IPS DF 6.9 (cell line): ENCODE results near the gene CHSY3.

Experiments used
- DNase-seq: peaks from one replicate; pipeline ENCODE4 v3.0.0-alpha.2; 2013; ENCODE audit warnings: low read depth, low spot score
- H3K27ac ChIP-seq: one replicate; pipeline ENCODE4 v1.5.1; 2013; ENCODE audit warnings: low read length, control low read depth
- H3K27me3 ChIP-seq: 2 replicates; pipeline ENCODE4 v1.6.1; 2013; ENCODE audit warnings: mild to moderate bottlenecking, low read length; ENCODE audit not compliant: control insufficient read depth, insufficient read depth
- H3K36me3 ChIP-seq: 2 replicates; pipeline ENCODE4 v1.6.1; 2013; ENCODE audit warnings: low read length; ENCODE audit not compliant: control insufficient read depth, insufficient read depth
- H3K4me1 ChIP-seq: 2 replicates; pipeline ENCODE4 v1.6.1; 2013; ENCODE audit warnings: low read length; ENCODE audit not compliant: control insufficient read depth, insufficient read depth
- H3K4me3 ChIP-seq: 2 replicates; pipeline ENCODE4 v1.5.1; 2013; ENCODE audit warnings: mild to moderate bottlenecking, low read length
- H3K9me3 ChIP-seq: 2 replicates; pipeline ENCODE4 v1.6.1; 2013; ENCODE audit warnings: low read length, inconsistent platforms; ENCODE audit not compliant: control insufficient read depth, insufficient read depth
- WGBS: extraction: QIAGEN DNeasy Blood & Tissue Kit; methylation state at CpG from one replicate; pipeline ENCODE4 v1.1.7; 2013; ENCODE audit warnings: mixed read lengths, missing lambda C conversion rate; ENCODE audit not compliant: insufficient read length, insufficient coverage; 5-methylcytosine and 5-hydroxymethylcytosine counted together

Gene CHSY3

DNA sequence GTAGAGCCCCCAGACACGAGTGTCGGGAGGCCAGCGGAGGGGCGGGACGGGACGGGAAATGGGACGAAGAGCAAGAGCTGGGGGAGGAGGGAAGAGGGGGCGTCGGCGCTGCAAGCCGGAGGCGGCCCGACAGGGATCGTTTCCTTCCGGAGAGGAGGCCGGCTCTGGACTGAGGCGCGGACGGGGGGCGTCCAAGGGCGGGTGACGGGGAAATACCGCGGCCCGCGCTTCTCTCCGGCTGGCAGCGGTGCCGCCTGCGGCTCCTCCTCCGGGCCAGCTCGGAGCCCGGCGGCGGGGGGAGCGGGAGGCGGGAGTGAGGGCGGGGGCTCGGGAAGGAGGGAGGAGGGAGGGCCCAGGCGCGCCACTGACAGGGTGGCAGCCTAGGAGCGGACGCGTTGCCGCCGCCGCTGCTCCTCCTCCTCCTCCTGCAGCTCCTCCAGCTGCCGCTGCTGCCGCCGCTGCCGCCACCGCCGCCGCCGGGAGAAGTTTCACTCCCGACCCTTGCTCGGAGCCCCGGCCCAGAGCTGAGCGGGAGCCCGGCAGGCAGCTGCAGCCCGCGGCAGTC lies at the start of gene CHSY3:
Gene CHSY3, plus strand, starts transcription at position 364 of the 565 bp plus-strand sequence.
- Histone ChIP-seq H3K36me3 (no peaks in the 10 kb centered on the region), H3K4me1 (no peaks in the 10 kb centered on the region), H3K27ac (no peak within 1 kb of the TSS), H3K4me3 (peak within 1 kb of the TSS; percentile 60), H3K9me3 (no peaks in the 10 kb centered on the region), H3K27me3 (peaks cover 15% of the 10 kb centered on the region; the same call in 1 of the 2 replicates)
- DNase-seq, result no peak
- no CpG with 5 or more reads among the region's 62 CpGs for WGBS

DNA sequence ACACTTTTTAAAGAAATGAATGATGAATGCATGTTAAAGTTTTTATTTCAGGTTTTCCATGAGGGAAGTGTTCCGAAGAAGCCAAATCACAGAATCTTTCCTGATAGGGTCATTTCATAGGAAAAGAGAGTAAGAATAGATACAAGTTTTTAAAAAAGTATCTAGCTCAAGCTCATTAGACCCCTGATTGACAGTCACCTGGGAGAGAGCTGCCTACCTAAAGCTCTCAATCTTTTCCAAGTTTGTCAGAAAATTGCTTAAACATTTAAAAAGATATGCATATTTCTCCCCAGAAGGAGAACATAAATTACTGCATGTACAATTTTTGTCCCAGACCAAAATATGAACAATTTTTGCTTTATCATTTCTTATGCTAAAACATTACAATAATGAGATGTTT lies 47.9 kb upstream of the CHSY3 start:
- DNase-seq, result no peak
- H3K4me1 ChIP-seq, result no peaks in the 10 kb centered on the region
- no peaks in the 10 kb centered on the region for H3K27me3 ChIP-seq
- no peak overlapping the region for H3K27ac ChIP-seq
- no peak overlapping the region for H3K4me3 ChIP-seq
- H3K36me3 ChIP-seq, result no peaks in the 10 kb centered on the region
- no peaks in the 10 kb centered on the region for H3K9me3 ChIP-seq
- no CpG with 5 or more reads among the region's 1 CpG for WGBS

DNA sequence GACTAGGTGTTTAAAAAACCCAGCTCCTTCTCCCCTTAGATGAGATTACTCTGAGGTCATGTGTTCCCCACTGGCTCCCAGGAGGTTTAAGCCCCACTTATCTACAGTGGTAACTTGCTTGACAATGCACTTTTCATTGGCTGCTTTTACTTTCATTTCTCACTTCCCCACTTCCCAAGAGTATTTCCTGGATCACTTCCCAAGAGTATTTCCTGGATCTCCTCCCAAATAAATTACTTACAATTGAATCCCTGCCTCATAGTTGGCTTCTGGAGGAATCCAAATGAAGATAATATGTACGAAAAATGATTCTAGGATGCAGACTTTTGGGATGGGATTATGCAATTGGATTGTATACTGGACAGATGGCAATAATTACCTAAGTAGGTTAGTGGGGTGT lies 47.1 kb upstream of the CHSY3 start:
- no peak overlapping the region for H3K27ac ChIP-seq
- no peaks in the 10 kb centered on the region for H3K4me1 ChIP-seq
- no peak for DNase-seq
- WGBS, result no CpG with 5 or more reads among the region's 1 CpG
- H3K27me3 ChIP-seq, result no peaks in the 10 kb centered on the region
- H3K36me3 ChIP-seq, result no peaks in the 10 kb centered on the region
- H3K9me3 ChIP-seq, result no peaks in the 10 kb centered on the region
- no peak overlapping the region for H3K4me3 ChIP-seq

DNA sequence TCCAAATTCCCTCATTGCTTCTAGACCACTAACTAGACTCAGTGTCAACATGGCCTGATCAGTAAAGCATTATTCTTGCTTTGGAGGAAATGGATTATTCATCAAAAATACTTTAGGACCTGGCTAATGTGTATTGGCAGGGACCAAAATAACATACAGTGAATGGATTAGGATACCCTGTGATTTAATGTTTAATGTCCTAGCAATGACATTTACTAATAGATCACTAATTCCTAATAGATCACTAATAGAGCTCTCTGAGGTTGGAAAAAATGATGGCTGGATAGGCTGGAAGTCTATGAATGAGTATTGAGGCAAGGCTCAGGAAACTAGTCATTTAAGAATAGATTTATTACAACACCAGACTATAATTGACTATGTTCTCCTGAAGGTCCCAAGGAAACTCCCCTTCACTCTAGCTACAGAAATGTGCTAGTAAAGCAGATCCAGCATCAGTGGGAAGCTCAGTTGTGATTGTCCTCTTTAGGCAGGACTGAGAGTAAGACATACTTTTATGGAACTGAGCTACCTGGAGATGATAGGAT lies 46.1 kb upstream of the CHSY3 start:
- H3K36me3 ChIP-seq, result no peaks in the 10 kb centered on the region

DNA sequence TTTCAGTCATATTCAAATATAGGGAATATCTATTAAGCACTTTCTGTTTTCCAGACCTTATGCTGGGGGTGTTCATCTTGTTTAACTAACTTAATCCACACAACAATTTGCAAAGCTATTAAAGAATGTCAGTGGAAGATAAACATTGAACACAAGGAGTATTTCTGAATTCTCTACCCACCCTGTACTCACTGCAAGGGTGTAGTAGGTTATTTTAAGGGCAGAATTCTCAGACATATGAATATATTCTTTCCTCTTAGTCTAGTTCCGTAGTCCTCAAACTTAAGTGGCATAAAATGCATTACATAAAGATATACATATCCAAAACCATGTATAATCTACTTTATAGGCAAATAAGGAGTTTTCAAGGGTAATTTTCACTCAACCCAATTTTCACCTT lies 19.9 kb upstream of the CHSY3 start:
- H3K4me1 ChIP-seq, result no peaks in the 10 kb centered on the region
- no peaks in the 10 kb centered on the region for H3K36me3 ChIP-seq
- H3K27me3 ChIP-seq, result no peaks in the 10 kb centered on the region
- H3K4me3 ChIP-seq, result no peak overlapping the region
- no peaks in the 10 kb centered on the region for H3K9me3 ChIP-seq
- no peak for DNase-seq
- WGBS, result no CpG with 5 or more reads among the region's 1 CpG
- H3K27ac ChIP-seq, result no peak overlapping the region

More for the DNA sequence above, 46.1 kb upstream of the CHSY3 start:
- H3K4me3 ChIP-seq, result no peak overlapping the region
- H3K27ac ChIP-seq, result no peak overlapping the region
- no peaks in the 10 kb centered on the region for H3K4me1 ChIP-seq
- H3K9me3 ChIP-seq, result no peaks in the 10 kb centered on the region
- no peak for DNase-seq
- H3K27me3 ChIP-seq, result no peaks in the 10 kb centered on the region

DNA sequence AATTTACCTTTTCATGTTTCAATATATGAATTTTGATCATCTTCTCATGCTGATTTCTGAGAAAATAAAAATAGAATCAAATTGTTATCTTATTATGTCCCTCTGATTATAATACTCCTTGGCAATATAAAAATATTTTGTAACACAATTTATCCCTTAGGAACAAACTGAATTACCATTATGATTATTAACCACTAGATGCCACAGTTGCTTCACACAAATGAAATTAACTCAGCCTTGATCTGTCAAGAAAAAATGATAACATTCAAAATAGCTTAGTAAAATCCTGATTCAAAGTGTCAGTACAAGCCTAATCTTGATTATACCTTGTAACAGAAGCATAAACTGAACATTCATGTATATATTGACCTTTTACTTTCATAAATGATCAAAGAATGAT lies 4.8 kb upstream of the CHSY3 start:
- H3K36me3 ChIP-seq, result no peaks in the 10 kb centered on the region
- no peaks in the 10 kb centered on the region for H3K27me3 ChIP-seq
- H3K9me3 ChIP-seq, result no peaks in the 10 kb centered on the region
- H3K4me1 ChIP-seq, result no peaks in the 10 kb centered on the region
- no peak for DNase-seq
- H3K4me3 ChIP-seq, result no peak overlapping the region
- no peak overlapping the region for H3K27ac ChIP-seq

DNA sequence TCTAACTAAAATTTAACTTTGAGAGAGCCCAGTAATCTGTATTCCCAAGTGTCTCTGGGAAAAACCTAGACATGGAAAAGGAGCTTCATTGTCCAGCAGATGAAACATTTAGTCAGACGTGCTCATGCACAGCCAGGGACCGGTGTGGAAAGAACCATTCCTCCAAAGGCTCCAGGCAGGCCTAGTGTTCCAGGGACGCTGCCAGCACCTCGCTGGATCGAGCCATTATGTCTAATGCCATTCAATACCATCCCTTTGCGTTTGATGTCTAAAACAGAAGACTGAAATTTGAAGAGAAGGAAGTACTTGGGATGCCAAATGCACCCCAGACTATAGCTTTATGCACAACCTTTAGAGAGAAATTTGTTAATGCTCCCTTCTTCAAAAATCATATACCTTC lies 1.4 kb upstream of the CHSY3 start:
- no peaks in the 10 kb centered on the region for H3K4me1 ChIP-seq
- no peak overlapping the region for H3K4me3 ChIP-seq
- WGBS, result no CpG with 5 or more reads among the region's 6 CpGs
- DNase-seq, result no peak
- H3K36me3 ChIP-seq, result no peaks in the 10 kb centered on the region
- H3K9me3 ChIP-seq, result no peaks in the 10 kb centered on the region
- no peak overlapping the region for H3K27ac ChIP-seq
- H3K27me3 ChIP-seq, result peaks cover 15% of the 10 kb centered on the region; the same call in 1 of the 2 replicates

DNA sequence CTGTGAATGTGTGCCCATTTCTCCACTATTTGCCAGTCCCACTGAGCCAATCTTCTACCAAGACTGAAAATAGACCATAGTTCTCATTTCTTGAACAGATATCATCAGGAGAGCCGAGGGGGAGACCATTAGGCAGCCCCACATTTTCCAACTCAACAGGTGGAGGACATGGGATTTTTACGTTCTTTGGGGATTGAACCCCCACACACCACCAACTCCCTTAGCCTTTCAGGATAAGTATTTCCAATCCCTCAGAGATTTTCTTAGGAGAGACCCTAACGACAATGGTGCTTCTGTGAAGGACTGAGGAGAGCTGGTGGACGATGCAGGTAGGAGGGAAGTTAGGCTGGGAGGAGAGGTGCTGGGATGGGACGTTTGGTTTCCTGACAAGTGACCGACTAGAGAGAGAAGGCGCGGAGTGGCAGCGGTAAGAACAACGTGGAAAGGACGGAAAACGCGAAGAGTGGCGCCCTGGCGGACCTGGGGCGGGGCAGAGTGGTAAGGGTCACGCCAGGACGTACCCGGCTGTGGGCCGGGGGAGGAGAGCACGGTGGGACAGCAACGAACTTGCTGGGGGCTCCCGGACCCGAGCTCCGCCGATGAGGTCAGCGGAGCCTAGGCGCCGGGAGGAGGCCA lies 681 bp upstream of the CHSY3 start:
- no peak for DNase-seq
- Histone ChIP-seq H3K36me3 (no peaks in the 10 kb centered on the region), H3K27ac (no peak overlapping the region), H3K4me3 (peak overlapping the region; percentile 60; the same call in 1 of the 2 replicates), H3K9me3 (no peaks in the 10 kb centered on the region), H3K27me3 (peaks cover 15% of the 10 kb centered on the region; the same call in 1 of the 2 replicates), H3K4me1 (no peaks in the 10 kb centered on the region)
- no CpG with 5 or more reads among the region's 29 CpGs for WGBS

DNA sequence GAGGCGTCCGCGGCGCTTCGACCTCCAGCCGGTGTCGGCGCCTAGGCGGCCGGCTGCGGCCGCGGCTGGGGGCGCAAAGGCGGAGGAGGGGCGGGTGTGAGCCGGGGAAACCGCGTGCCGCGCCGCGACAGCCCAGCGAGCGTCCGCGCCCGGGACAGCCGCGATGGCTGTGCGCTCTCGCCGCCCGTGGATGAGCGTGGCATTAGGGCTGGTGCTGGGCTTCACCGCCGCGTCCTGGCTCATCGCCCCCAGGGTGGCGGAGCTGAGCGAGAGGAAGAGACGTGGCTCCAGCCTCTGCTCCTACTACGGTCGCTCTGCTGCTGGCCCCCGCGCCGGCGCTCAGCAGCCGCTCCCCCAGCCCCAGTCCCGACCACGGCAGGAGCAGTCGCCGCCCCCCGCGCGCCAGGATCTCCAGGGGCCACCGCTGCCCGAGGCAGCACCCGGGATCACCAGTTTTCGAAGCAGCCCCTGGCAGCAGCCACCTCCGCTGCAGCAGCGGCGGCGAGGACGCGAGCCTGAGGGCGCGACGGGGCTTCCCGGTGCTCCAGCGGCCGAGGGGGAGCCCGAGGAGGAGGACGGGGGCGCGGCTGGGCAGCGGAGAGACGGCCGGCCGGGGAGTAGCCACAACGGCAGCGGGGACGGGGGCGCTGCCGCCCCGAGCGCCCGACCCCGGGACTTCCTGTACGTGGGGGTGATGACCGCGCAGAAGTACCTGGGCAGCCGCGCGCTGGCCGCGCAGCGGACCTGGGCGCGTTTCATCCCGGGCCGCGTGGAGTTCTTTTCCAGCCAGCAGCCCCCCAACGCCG lies 605 bp downstream of the CHSY3 start:
- no peaks in the 10 kb centered on the region for H3K9me3 ChIP-seq
- no peaks in the 10 kb centered on the region for H3K4me1 ChIP-seq
- no peak for DNase-seq
- no peak overlapping the region for H3K27ac ChIP-seq
- H3K27me3 ChIP-seq, result peaks cover 15% of the 10 kb centered on the region; the same call in 1 of the 2 replicates
- peak overlapping the region; percentile 60 for H3K4me3 ChIP-seq
- H3K36me3 ChIP-seq, result no peaks in the 10 kb centered on the region
- WGBS, result no CpG with 5 or more reads among the region's 105 CpGs

DNA sequence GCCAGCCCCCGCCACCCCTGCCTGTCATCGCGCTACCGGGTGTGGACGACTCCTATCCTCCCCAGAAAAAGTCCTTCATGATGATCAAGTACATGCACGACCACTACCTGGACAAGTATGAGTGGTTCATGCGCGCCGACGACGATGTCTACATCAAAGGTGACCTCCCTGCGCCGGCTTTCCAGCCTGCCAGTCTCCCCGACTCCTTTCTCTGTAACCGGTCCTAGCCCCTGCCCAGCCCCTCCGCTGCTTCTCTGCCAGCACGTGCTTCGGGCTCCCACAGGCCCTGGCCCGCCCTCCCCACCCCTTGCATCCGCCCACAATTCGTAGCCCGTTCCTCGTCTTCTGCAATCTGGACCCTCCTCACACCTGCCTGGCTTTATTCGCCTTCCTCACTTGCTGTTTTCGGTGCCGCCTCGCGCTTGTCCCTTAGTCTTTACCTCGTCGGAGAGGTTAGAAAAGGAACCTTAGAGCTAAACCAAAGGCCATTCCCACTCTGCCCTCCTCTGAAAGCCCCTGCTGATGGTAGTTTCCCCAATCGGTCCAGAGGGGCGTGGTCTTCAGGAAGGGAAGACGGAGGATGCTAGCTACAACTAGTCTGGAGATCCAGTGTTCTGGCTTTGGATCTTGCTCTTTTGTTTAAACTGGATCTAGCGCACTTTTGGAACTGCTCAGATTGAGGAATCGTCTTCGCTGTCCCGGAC lies 1.4 kb downstream of the CHSY3 start:
- Histone ChIP-seq H3K4me3 (peak overlapping the region; percentile 60; the same call in 1 of the 2 replicates), H3K36me3 (no peaks in the 10 kb centered on the region), H3K27me3 (peaks cover 15% of the 10 kb centered on the region; the same call in 1 of the 2 replicates), H3K4me1 (no peaks in the 10 kb centered on the region), H3K27ac (no peak overlapping the region), H3K9me3 (no peaks in the 10 kb centered on the region)
- WGBS, result no CpG with 5 or more reads among the region's 37 CpGs
- DNase-seq, result no peak
